Thyroid gland (tissue), 4 donors: Measurements from ENCODE around the gene TDRD7.

Experiments used
- CTCF ChIP-seq, 6 experiments: fragments of 200-600 bp in 3 of 6; fragments of 450-650 bp in 3 of 6; sonication (generic) in 3 of 6; IDR thresholded peaks; one replicate each; pipeline ENCODE4 v1.5.1; 2016 to 2019; ENCODE audit warnings: antibody characterized with exemption in 6 of 6, mild to moderate bottlenecking in 2 of 6, inconsistent platforms in 1 of 6, moderate library complexity in 1 of 6
- POLR2A ChIP-seq, 2 donors: fragments of 450-650 bp; IDR thresholded peaks; one replicate each; pipeline ENCODE4 v1.6.1; 2017; ENCODE audit warnings: antibody characterized with exemption in 2 of 2, mild to moderate bottlenecking in 2 of 2, moderate library complexity in 1 of 2

- TF ChIP-seq CTCF (IDR thresholded peaks at IDR 0.05): no peak
- no peak for TF ChIP-seq POLR2A (IDR thresholded peaks at IDR 0.05)
Observed at GRCh38 chr9:97382099-97382718, 29.7 kb upstream of the TDRD7 start.
